ENCODE results near the gene TTC4.

The TTC4 gene, protein sequence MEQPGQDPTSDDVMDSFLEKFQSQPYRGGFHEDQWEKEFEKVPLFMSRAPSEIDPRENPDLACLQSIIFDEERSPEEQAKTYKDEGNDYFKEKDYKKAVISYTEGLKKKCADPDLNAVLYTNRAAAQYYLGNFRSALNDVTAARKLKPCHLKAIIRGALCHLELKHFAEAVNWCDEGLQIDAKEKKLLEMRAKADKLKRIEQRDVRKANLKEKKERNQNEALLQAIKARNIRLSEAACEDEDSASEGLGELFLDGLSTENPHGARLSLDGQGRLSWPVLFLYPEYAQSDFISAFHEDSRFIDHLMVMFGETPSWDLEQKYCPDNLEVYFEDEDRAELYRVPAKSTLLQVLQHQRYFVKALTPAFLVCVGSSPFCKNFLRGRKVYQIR

DNA sequence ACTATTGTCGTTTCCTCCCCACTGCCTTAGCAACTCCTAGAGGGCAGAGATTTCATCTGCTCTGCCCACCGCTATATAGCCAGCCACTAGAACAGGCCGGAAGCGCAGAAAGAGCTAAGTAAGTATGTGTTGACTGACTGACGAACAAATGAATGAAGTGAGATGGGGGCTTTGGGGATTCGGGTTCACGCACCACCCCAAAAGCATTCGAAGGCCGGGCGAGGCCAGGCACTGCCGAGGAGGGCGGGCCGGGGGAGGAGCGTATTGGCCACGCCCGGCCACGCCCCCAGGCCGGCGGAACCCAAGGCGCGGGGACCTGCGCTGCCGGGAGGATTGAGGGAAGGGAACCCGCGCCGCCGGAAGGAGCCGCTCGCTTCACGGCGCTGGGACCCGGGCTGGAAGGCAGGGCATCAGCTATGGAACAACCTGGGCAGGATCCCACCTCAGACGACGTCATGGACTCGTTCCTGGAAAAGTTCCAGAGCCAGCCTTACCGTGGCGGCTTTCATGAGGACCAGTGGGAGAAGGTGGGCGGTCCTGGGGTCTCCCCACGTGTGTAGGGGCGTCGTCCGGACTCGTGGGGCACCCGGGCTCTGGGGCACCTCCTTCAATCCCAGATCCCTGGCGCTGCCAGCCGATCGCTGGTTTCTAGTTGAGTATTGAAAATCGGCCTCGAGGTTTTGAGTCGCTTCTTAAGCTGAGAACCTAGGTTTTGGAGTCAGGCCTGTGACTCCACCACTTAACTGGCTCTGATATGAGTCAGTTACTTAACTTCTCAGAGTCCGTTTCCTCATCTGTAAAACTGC, at the start of gene TTC4:
Gene TTC4, plus strand, starts transcription at position 369 of the 806 bp plus-strand sequence. Its CDS starts 48 bp downstream, at position 417.
- DNase-seq = peak; percentile 89

DNA sequence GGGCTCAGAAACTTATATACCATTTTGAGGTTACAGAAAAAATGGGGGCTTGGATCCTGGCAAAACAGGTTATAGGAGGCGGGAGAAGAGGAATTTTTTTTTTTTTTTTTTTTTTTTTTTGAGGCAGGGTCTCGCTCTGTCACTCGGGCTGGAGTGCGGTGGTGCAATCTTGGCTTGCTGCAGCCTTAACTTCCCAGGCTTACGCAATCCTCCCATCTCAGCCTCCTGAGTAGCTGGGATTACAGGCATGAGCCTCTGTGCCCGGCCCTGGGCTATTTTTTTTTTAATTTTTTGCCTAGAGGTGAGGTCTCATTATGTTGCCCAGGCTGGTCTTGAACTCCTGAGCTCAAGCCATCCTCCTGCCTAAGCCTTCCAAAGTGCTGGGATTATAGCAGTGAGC, 49.3 kb upstream of the TTC4 start:
- no peak for DNase-seq

DNA sequence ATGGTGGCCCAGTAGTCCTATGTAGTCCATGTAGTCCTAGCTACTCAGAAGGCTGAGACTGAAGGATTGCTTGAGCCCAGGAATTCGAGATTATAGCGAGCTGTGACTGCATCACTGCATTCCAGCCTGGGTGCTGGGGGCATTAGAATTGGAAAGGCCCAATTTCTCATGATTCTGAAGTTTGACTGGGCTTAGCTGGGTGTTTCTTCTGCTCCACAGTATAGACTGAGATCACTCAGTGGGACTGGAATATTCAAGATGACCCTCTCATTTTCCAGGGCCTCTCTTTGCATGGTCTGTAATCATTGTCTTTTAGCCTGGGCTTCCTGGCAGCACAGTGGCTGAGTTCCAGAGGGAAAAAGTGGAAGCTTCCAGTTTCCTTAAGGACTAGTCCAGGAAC, 47.9 kb upstream of the TTC4 start:
- DNase-seq = no peak

DNA sequence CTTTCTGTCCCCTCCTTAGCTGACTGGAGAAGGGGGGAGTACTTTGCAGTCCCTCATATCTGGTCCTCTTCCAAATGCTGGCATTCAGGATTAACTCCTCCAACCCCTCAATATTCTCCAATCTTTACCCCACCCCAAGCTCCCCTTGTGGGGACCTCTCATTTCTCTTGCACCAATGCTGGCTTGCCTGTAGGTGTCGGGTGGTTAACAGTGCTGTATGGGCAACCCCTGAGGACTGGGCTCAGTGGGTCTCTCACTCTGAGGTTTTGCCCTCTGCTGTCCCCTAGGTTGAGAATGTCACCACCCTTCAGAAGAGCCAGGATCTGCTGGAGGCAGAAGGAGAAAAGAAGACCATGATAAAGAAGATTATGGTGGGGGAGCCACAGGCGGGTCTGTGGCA, 47.1 kb upstream of the TTC4 start:
- no peak for DNase-seq

DNA sequence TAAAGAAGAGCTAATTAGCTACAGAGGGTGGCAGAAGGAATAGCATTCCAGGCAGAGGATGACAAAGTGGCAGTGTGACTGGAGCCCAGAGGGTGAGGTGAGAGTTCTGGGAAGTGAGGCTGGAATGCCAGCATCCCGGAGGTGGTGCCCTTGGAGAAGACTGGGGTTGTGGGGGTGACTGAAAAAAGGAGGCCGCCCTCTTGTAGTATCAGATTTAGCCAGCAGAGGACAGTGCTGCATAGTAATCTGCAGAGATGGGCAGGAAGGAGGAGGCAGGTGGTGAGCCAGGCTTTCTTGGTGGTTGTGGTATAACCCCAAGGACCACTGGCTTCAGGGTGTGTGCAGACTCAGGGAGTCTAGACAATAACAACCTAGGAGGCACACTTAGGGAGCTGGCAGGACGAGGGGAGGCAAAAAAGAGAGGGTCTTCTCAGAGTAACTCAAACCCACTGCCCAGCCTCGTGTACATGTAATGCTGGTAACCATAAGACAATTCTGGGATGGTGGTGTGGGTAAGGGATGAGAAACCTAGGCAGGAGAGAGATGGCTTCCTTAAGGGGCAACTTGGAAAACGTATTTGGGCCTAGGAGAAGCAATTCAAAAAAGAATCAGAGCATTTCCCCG, 43.6 kb upstream of the TTC4 start:
- peak; percentile 64 for DNase-seq

DNA sequence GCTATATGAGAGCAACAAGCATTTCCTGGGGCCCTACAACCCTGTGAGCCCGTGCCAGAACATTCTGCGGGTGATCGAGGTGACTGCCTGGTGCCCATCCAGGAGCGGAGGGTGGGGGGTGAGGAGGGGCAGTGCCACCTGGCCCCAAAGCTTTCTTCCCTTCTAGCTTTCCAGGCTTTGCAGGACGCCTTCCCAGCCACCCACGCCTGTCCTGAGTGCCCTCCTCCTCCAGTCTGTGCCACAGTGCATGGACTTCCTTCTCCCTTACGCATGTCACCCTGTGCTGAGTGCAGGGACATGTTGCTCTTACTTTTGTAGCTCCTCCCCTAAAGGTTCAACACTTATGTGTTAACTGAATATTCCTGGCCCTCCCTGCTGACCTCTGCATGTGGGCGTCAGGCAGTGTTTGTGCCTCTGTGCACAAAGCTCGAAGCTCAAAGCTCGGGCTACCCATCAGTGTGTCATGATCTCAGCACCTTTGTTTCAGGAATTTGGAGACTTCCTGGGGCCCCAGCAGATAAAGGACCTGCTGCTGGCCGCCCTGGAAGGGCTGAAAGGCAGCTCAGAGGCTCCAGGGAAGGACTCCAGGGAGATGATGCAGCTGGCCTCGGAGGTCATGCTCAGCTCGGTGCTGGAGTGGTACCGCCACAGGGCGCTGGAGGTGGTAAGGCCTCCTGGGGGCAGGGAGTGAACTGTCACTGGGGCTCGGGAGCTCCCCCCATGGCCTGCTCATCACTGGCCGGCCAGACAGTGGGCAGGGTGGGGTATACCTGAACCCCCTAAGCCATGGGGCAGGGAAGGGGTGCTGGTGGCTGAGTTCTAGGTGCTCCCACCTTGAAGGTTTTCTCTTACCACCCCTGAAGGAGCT, 36.7 kb upstream of the TTC4 start:
- no peak for DNase-seq

DNA sequence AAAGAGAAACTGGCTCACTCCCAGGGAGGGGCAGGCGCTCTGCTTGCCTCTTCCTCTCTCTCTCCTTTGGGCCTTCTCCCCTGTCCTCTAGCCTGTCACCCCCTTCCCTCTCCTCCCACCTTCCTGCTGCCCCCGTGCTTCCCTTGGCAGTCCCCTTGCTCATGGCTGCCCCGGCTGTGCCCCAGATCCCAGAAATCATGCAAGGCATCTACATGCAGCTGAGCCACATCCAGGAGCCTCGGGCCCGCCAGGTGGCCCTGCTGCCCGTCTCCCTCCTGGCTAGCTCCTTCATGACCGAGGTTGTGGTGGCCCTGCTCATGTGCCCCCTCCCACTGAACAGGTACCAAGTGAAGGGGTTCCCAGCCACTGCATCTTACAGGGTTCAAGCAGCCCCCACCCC, 36.0 kb upstream of the TTC4 start:
- no peak for DNase-seq

DNA sequence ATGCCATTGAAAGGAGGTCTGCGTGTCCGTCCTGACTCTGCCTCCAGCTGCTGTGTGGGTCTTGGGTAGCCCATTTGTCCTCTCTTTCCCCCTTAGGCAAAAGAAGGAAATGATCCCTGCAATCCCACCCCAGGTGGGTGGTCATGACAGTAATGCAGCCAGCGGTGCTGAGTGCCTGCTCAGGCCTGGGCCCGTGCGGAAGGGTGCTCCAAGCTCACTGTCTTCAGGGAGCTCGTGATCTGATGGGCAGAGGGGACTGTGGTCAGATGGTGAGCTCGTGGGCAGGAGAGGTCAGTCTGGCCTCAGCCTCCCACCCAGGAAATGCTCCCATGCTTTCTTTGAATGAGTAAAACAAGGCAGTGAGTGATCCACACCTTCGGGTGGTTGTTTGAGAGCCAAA, 35.3 kb upstream of the TTC4 start:
- no peak for DNase-seq

DNA sequence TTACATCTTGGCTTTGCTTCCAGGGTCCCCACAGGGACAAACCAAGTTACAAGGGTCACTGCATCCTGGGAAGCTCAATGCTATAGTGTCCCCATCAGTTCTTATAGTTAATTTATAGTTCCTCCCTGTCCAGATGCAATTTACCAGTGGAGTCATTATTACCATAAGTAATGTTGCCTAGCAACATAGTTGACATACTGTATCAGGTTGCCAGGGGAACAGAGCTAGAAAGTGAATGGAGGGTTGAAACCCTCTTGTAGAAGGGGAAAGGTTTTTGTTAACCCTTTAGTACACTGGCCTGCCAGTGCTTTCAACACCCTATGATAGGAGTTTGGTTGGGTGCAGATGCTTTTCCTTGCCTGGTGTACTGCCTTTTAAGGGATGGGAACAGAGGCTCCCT, 34.3 kb upstream of the TTC4 start:
- peak; percentile 72 for DNase-seq

DNA sequence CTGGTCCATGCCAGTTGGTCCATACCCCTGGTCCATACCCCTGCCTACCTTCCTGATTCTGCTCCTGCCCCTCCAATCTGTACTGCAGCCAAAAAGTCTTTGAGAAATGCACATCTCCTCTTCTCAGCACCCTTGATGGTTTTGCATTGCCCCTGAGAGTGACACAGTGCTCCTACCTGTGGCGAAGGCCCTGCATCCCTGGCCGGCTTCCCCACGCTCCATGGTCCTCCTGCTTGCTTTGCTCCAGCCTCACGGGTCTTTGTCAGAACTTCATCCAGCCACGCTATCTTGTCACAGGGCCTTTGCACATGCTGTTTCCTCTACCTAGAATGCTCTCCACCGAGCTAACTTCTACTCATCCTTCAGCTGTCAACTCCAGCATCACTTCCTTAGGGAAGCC, 32.2 kb upstream of the TTC4 start:
- no peak for DNase-seq

DNA sequence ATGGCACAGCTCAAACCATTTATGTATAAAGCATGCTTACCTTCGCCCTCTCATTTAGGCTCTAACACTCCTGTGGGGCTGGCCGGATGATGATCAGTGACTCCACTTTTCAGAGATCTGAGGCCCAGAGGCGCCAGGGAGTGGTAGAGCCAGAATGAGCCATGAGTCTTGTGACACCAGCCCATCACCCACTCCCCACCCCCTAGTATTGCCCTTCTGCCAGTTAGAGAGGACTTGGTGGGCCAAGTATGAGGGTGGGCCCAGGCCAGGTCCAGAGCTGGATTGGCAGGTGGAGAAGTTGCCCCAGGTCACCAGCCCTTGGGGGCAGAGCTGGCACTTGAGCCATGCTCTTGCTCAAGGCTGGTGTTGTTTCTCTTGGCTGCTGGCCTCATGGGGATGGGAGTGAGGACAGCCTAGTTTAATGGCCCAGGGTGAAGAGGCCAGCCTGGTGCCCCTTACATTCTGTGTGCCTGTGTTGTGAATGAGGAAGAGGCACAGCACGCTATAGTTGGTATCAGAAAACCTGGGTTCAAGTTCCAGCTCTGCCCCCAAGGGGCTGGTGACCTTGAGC, 30.2 kb upstream of the TTC4 start:
- DNase-seq = no peak

DNA sequence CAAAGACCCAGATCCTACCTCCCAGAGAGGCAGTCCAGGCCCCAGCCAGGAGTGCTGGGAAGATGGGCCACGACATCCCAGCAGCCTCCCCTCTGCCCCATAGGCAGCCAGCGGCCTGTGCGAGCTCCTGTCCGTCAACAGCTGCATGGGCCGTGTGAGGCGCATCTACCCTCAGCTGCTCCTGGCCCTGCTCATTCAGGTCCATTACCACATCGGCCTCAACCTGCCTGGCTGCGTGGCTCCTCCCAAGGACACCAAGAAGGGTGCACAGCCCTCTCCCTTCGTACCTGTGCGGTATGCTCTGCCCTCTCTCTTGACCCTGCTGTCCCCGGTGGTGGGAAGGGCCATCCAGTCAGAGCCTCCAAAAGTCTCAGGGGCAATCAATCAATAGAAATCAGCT, 29.5 kb upstream of the TTC4 start:
- DNase-seq = no peak

DNA sequence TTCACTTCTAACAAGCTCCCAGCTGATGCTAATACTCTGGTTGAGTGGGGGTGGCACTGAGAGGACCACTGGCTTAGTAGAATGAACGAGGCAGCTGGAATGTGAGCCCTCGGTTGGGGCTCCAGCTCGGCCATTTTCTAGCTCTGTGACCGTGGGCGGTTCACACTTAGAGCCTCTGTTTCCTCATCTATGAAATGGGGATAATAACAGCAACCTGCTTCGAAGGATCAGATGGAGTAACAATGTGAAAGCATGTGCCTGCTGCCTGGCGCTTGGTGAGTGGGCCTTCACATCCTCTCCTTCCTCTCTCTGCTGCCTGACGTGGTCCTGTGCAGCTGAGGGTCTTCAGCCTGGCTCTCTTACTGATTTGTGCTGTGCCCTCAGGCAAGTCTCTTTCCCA, 20.9 kb upstream of the TTC4 start:
- no peak for DNase-seq

DNA sequence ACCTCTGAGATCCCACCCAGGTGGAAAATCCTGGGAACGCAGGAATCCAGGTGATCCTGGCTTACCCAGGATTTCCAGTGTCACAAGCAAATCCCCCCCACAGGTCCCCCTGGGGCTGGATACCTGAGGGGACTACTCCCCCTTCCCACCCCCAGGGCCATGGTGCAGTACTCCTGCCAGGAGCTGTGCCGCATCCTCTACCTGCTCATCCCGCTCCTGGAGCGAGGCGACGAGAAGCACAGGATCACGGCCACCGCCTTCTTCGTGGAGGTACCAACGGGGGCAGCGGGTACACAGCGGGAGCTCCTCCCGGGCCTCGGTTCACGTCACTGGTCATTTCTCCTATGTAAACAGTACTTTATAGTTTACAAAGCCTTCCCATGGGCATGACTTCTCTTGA, 20.4 kb upstream of the TTC4 start:
- no peak for DNase-seq

DNA sequence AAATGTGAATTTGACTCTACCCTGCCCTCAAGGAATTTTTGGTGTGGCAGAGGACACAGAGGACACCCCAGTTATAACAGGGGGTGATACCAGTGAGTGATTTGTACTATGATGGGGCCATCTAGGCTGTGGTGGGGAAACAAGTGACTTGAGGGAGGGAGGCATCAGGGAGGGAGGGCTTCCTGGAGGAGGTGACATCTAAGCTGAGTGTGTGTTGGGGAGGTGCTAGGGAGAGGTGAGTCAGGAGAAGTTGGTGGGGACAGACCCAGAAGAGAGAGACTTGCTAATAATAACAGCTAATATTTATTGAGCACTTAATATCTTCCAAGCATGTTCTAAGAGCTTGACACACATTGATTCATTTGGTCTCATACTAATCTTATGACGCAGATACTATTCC, 19.9 kb upstream of the TTC4 start:
- DNase-seq = no peak

DNA sequence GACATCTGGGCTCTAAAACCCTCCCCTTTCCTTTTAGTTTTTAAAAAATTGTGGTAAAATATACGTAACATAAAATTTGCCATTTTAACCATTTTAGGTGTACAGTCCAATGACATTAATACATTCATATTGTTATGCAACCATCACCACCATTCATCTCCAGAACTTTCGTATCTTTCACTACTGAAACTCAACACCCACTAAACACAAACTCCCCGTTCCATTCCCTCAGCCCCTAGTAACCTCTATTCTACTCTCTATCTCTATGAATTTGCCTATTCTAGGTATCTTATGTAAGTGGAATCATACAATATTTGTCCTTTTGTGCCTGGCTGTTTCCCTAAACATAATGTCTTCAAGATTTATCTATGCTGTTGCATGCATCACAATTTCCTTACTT, 19.4 kb upstream of the TTC4 start:
- no peak for DNase-seq

DNA sequence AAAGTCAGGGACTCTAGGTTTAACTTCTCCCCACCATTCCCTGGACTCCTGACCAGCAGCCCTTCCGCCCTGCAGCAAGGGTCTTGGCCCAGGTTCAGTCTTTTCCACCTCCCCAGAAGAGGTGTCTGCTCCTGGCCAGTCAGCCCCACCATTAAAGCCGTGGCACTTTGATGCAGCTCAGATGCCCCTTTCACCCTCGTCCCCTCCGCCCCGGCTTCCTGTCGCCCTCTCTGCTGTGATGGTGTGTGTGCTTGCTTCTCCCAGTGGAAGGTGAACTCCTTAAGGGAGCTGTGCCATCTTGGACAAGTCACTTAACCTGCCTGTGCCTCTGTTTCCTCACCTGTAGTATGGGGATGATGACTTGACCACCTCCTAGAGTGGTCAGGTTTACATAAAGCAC, 17.8 kb upstream of the TTC4 start:
- no peak for DNase-seq

DNA sequence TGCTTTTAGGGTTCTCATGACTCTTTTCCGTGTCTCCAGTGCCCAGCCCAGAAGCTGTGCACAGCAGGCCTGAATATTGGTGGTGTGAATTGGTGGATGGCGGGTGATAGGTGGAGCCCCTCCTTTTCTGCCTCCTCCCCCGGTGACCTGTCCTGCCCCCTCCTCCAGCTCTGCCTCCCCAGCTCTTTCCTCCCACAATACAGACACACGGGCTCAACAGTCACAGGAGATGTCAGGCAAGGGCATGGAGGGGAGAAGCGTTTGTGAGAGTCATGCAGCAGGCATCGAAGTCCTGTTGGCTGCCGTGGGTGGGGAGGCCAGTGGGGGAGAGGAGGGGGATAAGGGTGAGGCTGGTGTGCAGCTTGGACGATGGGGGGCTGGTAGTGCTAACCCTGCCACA, 17.3 kb upstream of the TTC4 start:
- no peak for DNase-seq

DNA sequence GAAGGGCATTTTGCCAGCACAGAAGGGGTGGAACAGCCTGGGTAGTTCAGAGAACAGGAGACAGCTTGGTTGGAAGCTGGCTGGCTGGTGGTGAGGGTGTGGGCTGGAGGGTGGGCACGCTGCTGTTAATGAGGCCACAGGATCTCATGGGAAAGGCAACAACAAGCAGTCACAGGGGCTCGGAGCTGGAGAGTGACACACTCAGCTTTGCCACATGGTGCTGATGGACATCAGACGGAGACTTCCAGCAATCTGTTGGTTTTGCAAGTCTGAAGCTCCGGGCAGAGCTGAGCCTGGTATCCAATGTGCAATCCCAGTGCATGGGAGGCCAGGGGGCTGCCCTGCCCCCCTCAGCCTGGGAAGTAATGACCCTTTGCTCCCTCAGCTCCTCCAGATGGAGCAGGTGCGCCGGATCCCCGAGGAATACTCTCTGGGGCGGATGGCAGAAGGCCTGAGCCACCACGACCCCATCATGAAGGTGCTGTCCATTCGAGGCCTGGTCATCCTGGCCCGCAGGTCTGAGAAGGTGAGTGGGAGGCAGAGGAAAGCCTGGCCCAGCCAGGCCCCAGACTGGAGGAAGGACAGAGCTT, 15.6 kb upstream of the TTC4 start:
- no peak for DNase-seq

DNA sequence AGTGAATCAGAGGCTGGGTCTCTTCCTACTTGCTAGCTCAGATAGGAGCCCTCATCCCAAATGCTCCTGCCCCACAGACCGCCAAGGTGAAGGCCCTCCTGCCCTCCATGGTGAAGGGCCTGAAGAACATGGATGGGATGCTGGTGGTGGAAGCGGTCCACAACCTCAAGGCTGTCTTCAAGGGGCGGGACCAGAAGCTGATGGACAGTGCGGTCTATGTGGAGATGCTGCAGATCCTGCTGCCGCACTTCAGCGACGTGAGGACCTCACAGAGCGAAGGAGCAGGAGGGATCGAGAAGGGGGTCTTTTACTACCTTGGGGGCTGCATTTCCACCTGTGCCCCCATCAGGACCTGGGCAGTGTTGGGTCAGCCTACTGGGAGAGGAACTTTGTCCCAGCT, 14.6 kb upstream of the TTC4 start:
- no peak for DNase-seq

DNA sequence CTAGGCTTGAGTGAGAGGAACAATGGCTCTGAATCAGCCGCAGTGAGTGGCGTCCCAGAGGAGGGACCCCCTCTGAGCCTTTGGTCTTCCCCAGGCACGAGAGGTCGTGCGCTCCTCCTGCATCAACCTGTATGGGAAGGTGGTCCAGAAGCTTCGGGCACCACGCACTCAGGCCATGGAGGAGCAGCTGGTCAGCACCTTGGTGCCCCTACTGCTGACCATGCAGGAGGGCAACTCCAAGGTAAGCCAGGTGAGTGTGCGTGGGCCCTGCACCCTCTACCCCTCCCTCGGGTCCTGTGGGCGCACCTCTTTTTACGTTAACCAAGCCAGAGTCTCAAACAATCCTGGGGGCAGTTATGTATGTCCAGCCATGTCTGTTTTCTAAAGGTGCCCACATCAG, 13.7 kb upstream of the TTC4 start:
- DNase-seq = no peak

DNA sequence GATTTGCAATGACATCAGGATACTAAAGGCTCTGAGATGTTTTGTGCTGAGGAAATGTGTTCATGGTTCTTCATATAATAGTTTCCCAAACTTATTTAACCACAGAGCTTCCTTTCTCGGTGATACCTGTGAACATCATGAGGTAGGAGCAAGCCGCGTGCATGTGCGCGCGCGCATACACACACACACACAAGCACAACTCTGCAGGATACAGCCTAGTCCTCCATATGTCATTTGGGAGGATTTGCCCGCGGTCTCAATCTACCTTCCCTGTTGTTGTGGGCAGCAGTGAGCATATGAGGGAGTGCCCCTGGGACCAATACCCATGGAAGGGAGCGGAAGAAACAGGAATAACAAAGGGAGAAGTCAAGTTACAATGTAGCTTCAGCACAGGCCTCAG, 12.2 kb upstream of the TTC4 start:
- DNase-seq = no peak
